Fibroblast of villous mesenchyme (primary cell): ENCODE results near the gene CLEC4F. TPM values are rescaled to one million over a fixed set of nuclear protein-coding genes. Genes with fewer than 3 reads are reported as not detected.

Source experiments
- DNase-seq: peaks from one replicate; pipeline ENCODE4 v3.0.0-alpha.2; 2010; ENCODE audit warnings: low read depth
- H3K4me3 ChIP-seq: 2 replicates; pipeline ENCODE4 v1.5.1; 2011; ENCODE audit warnings: low read depth, mild to moderate bottlenecking, low read length
- CTCF ChIP-seq: IDR thresholded peaks from 2 replicates; pipeline ENCODE4 v1.5.1; 2012; ENCODE audit warnings: low read depth, mild to moderate bottlenecking, low read length; ENCODE audit not compliant: insufficient read depth
- total RNA-seq: library from RNA; depleted of rRNA; stranded (reverse); fragments of >200 nt; gene quantifications from 2 replicates; pipeline ENCODE4 v1.2.3, GENCODE V29; 2012

Gene CLEC4F
- total RNA-seq, 1 donor = not detected

- H3K4me3 ChIP-seq = no peak overlapping the region
- DNase-seq = no peak
- no peak for TF ChIP-seq CTCF
Measured at GRCh38 chr2:70833246-70833645, 12.8 kb upstream of the CLEC4F start.

- DNase-seq = no peak
- no peak for TF ChIP-seq CTCF
- no peak overlapping the region for H3K4me3 ChIP-seq
Measured at GRCh38 chr2:70832386-70832785, 12.0 kb upstream of the CLEC4F start.

- DNase-seq = no peak
- no peak overlapping the region for H3K4me3 ChIP-seq
- TF ChIP-seq CTCF = no peak
Measured at GRCh38 chr2:70831861-70832260, 11.5 kb upstream of the CLEC4F start.

GRCh38 chr2:70830366-70830765 lies 10.0 kb upstream of the CLEC4F start:
- no peak for DNase-seq
- no peak overlapping the region for H3K4me3 ChIP-seq
- no peak for TF ChIP-seq CTCF

GRCh38 chr2:70829916-70830315 lies 9.5 kb upstream of the CLEC4F start:
- no peak for DNase-seq
- no peak for TF ChIP-seq CTCF
- no peak overlapping the region for H3K4me3 ChIP-seq

GRCh38 chr2:70828914-70829824 lies 8.8 kb upstream of the CLEC4F start:
- H3K4me3 ChIP-seq = no peak overlapping the region
- DNase-seq = no peak
- no peak for TF ChIP-seq CTCF
